AG09319 (cell line): ENCODE results near the gene PTBP2.

ENCODE experiments used
- DNase-seq: peaks from one replicate; pipeline ENCODE4 v3.0.0-alpha.2; 2010; ENCODE audit warnings: low read depth; ENCODE audit errors: extremely low read depth
- CTCF ChIP-seq: IDR thresholded peaks from 2 replicates; pipeline ENCODE4 v1.5.1; 2011; ENCODE audit warnings: low read depth, mild to moderate bottlenecking, inconsistent platforms, low read length, moderate library complexity

Gene PTBP2

GRCh38 chr1:96721416-96722160 lies at the start of gene PTBP2:
TSS of gene PTBP2 (plus strand) at chr1:96721784. CDS start at chr1:96721865, 81 bp downstream.
- TF ChIP-seq CTCF: no peak
- DNase-seq: peak; percentile 40

- TF ChIP-seq CTCF: no peak
- no peak for DNase-seq
Observed at GRCh38 chr1:96674915-96675314, 46.7 kb upstream of the PTBP2 start.

GRCh38 chr1:96682056-96682455 lies 39.5 kb upstream of the PTBP2 start:
- no peak for TF ChIP-seq CTCF
- DNase-seq: no peak

- no peak for TF ChIP-seq CTCF
- no peak for DNase-seq
Observed at GRCh38 chr1:96683931-96684330, 37.7 kb upstream of the PTBP2 start.

GRCh38 chr1:96684744-96685143 lies 36.8 kb upstream of the PTBP2 start:
- no peak for DNase-seq
- TF ChIP-seq CTCF: no peak

- no peak for DNase-seq
- TF ChIP-seq CTCF: no peak
Observed at GRCh38 chr1:96688767-96689166, 32.8 kb upstream of the PTBP2 start.

GRCh38 chr1:96695954-96696353 lies 25.6 kb upstream of the PTBP2 start:
- DNase-seq: no peak
- TF ChIP-seq CTCF: no peak
